Renal pelvis (tissue), 12 donors: ENCODE results near the gene BAZ1A. TPM values are rescaled to one million over a fixed set of nuclear protein-coding genes. Genes with fewer than 3 reads are reported as not detected.

Source experiments
- DNase-seq: peaks from one replicate; pipeline ENCODE4 v3.0.0-alpha.2; 2013
- long read RNA-seq, 16 experiments: transcript quantifications; one replicate each; lab custom pipeline, GENCODE V29; 2026
- polyA plus RNA-seq, 3 donors: library from polyadenylated mRNA; unstranded; fragments of 120-200 nt; gene quantifications; one replicate each; pipeline ENCODE4 v1.2.1, GENCODE V29; 2013; ENCODE audit not compliant: insufficient read length in 3 of 3

The BAZ1A gene, protein sequence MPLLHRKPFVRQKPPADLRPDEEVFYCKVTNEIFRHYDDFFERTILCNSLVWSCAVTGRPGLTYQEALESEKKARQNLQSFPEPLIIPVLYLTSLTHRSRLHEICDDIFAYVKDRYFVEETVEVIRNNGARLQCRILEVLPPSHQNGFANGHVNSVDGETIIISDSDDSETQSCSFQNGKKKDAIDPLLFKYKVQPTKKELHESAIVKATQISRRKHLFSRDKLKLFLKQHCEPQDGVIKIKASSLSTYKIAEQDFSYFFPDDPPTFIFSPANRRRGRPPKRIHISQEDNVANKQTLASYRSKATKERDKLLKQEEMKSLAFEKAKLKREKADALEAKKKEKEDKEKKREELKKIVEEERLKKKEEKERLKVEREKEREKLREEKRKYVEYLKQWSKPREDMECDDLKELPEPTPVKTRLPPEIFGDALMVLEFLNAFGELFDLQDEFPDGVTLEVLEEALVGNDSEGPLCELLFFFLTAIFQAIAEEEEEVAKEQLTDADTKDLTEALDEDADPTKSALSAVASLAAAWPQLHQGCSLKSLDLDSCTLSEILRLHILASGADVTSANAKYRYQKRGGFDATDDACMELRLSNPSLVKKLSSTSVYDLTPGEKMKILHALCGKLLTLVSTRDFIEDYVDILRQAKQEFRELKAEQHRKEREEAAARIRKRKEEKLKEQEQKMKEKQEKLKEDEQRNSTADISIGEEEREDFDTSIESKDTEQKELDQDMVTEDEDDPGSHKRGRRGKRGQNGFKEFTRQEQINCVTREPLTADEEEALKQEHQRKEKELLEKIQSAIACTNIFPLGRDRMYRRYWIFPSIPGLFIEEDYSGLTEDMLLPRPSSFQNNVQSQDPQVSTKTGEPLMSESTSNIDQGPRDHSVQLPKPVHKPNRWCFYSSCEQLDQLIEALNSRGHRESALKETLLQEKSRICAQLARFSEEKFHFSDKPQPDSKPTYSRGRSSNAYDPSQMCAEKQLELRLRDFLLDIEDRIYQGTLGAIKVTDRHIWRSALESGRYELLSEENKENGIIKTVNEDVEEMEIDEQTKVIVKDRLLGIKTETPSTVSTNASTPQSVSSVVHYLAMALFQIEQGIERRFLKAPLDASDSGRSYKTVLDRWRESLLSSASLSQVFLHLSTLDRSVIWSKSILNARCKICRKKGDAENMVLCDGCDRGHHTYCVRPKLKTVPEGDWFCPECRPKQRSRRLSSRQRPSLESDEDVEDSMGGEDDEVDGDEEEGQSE (N-terminal part only)
- polyA plus RNA-seq: 10 to 100 TPM; 23.7 to 34.8 (median 27.6) TPM
- long read RNA-seq, donor 1, partial matches to known transcripts: 0 of 1 reads
- long read RNA-seq, donor 1, other reads (novel, unspliced or antisense): 0 of 1 reads
- long read RNA-seq, donor 2, full-length matches to known transcripts: 1 of 8 reads
- long read RNA-seq, donor 2, partial matches to known transcripts: 7 of 8 reads
- long read RNA-seq, donor 2, other reads (novel, unspliced or antisense): 0 of 8 reads
- long read RNA-seq, donor 3: 0 reads
- long read RNA-seq, donor 4: 0 reads
- long read RNA-seq, donor 5: 0 reads
- long read RNA-seq, donor 6: 0 reads
- long read RNA-seq, donor 7, partial matches to known transcripts: 0 of 1 reads
- long read RNA-seq, donor 7, other reads (novel, unspliced or antisense): 0 of 1 reads
- long read RNA-seq, donor 8: 0 reads
- long read RNA-seq, donor 9: 0 reads
- long read RNA-seq, donor 10, full-length matches to known transcripts: 1 of 1 reads
- long read RNA-seq, donor 10, partial matches to known transcripts: 0 of 1 reads
- long read RNA-seq, donor 10, other reads (novel, unspliced or antisense): 0 of 1 reads
- long read RNA-seq, donor 11: 0 reads
- long read RNA-seq, donor 12, full-length matches to known transcripts: 2 of 7 reads
- long read RNA-seq, donor 12, partial matches to known transcripts: 5 of 7 reads
- long read RNA-seq, donor 12, other reads (novel, unspliced or antisense): 0 of 7 reads
- long read RNA-seq, donor 13, partial matches to known transcripts: 0 of 1 reads
- long read RNA-seq, donor 13, other reads (novel, unspliced or antisense): 0 of 1 reads
- long read RNA-seq, donor 14: 0 reads
- long read RNA-seq, donor 15: 0 reads
- long read RNA-seq, donor 16: 0 reads

DNA sequence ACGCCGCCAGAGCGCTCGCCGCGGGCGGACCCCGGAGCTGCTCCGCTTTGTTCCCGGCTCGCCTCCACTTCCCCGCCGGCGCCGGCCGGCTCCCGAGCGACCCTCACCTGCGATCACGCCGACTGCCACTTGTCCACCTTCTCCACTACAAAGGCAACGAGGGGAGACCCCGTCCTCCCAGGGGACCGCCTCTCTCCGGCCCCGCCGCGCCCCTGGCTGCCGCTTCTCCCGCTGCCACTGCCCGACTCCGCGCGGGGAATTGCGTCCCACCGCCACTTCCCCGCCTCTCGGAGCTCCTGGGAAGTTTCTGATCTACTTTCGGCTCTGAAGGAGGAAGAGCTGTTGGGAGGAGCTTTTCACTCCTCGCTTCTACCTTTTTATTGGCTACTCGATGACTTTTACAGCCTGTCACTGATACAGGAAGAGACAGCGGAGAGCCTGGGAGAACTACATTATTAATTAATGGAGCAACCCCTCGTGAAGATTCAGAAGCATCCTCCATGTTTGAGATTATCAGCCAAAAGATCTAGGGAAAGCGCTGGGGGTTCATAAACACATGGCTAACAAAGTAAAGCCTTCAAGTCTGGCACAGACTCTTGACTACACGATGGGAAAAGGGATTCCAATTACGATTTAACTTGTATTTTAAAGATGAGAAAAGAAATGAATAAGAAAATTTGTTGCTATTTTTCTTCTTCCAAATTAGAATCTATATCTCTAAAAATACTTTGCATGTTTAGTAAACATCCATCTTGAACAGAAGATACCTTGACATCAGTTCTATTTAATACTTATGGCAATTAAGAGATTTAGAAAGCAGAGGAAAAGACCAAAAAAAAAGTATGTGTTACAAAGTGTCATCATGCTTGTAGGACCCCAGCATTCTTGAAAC is at the start of gene BAZ1A:
BAZ1A (minus strand) TSS at position 330 of the 892 bp plus-strand sequence. CDS start 756 bp downstream, outside the sequence.
- peak; percentile 78 for DNase-seq

DNA sequence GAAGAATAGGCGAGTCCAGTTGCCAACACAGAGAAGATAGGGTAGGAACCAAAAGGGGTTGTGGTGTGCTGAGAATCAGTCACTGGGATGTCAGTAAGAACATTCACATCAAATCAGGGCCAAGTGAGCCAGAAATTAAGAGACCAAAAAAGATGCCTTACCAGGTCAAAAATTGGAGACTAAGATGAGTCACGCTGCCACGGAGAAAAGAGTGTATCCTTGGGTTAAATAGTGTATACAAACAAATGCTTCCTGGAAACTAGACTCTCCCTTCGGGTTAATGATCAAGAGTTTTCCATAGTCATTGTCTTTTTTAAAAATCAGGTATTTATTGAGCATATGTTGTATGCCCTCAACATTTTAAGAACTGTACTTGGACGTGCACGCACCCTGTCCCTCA is 45.2 kb upstream of the BAZ1A start:
- no peak for DNase-seq

DNA sequence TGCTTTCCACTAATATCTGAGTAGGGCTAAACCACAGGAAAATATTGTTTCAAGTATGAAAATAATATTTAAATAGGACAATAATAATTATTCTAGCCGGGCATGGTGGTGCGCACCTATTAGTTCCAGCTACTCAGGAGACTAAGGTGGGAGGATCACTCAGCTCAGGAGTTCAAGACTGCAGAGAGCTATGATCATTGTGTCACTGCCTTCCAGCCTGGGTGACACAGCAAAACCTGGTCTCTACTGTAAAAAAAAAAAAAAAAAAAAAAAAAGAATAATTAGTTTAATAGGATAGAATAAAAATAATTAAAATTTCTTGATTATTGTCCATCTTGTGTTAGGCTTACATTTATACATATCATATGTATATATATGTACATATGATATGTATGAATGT is 38.5 kb upstream of the BAZ1A start:
- no peak for DNase-seq

DNA sequence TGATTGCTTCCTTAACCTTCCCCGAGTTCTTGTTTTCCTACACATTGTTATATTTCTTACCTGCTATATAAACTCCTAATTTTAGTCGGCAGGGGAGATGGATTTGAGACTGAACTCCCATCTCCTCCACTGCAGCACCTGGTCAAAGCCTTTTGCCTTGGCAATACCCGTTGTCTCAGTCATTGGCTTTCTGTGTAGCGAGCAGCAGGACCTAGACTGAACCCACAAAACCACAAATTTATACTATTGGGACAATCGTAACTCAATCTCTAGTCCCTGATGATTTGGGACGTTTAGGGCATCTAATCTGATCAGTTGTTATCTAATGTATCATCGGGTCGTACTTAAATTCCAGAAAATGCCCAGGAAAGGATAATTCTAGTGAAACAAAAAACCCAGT is 37.8 kb upstream of the BAZ1A start:
- no peak for DNase-seq

DNA sequence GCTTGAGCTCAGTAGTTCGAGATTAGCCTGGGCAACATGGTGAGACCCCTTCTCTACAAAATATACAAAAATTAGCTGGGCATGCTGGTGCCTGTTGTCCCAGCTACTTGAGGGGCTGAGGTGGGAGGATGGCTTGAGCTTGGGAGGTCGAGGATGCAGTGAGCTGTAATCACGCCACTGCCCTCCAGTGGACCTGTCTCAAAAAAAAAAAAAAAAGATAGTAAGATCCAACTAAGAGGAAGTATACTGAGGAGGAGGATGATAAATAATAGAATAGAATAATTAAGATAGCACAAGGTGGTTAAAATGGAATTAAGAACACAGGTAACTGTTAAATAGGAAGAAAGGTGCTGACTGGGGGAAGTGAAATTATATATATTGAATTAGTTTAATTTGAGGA is 37.0 kb upstream of the BAZ1A start:
- no peak for DNase-seq

DNA sequence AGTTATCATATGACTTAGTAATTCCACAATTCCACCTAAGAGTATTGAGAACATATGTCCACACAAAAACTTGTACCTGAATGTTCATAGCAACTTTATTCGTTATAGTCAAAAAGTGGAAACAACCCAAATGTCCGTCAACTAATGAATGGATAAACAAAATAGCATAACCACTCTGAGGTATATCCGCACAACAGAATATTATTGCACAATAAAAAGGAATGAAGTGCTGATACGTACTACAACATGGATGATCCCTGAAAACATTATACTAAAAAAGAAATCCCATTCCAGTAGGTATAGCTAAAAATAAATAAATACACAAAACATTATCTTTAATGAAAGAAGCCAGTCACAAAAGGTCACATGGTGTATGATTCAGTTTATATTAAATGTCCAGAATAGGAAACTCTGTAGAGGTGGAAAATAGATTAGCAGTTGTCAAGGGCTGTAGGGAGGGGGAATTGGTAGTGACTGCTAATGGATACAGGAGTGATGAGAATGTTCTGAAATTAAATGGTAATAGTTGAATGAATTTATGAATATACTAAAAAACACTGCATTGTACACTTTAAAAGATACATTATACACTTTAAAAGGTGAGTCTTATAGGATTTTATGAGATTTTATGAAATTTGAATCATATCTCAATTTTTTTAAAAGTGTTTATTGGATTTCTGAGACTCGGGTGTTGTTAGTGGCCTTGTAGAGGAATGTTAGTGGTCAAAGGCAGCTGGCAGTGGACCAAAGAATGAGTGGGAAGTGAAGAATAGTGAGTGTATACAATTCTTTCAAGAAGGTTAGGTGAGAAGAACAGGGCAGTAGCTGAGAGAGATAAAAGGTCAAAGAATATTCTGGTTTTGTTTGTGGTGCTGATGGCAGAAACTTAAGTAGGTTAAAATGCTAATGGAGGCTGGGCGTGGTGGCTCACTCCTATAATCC is 36.3 kb upstream of the BAZ1A start:
- DNase-seq: no peak

DNA sequence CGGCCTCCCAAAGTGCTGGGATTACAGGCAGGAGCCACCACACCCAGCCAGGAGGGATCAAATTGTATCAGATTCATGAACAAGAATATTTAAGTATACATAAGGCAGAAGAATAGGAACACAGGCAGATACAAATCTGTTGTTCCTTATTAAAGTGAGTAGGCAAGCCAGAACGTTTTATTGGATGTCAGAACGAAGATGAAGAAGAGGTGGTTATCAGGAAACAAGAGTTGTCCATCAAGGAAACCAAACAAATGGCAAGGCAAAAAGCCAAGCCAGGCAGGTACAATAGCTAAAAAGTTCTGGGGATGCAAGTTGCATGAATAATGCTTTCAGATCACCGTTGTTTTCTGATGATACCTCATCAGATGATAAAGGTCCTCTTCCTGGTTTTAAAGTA is 31.1 kb upstream of the BAZ1A start:
- DNase-seq: no peak

DNA sequence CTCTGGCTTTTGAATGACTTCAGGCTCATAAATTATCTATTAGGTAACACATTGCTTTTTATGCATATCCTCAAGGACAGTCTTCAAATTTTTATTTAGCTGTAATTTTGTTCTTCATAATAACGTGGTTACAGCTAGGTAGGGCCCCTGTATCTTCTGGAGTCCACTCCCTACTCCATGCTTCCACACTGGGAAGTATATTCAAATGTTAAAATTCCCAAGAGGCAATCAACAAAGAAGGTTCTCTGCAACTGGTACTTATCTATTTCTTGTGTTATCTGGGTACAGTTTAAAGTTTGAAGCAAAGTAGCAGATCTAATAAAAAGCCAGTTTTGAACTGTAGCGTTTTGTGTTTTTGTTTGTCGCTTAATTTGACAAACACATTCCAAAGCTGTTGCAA is 20.1 kb upstream of the BAZ1A start:
- DNase-seq: no peak

DNA sequence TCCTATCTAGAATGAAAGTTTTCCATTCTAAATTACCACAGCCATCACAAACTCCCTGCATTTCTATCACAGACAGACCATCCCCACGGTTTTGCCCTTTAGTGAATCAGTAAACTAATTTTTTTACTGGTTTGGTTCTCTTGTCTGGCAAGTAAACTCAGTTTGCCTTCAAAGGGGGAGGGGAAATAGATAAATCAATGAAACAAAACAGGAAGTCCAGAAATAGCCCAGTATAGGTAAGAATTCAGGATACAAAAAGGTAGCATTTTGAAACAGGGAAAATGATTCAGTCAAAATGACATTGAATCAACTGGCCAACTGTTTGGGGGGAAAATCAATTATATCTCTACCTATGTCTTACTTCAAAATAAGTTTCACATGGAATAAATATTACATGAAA is 15.8 kb upstream of the BAZ1A start:
- no peak for DNase-seq

DNA sequence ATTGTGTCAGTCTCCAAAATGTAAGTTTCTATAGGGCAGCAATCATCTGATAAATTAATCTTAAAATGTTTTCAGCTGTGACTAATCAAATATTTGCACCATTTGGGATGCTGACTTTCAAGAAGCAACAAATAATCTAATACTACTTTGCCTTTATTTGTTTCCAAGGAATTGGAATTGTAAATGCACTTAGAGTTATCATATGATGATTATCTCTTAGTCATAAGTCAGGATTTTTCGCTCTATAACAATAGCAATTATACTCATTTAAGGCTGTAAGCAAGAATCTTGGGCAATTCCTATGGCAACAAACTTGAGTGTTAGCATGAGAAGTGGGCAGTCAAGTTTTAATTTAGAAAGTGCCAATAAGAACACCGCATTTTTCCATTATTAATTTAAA is 13.0 kb upstream of the BAZ1A start:
- DNase-seq: no peak

DNA sequence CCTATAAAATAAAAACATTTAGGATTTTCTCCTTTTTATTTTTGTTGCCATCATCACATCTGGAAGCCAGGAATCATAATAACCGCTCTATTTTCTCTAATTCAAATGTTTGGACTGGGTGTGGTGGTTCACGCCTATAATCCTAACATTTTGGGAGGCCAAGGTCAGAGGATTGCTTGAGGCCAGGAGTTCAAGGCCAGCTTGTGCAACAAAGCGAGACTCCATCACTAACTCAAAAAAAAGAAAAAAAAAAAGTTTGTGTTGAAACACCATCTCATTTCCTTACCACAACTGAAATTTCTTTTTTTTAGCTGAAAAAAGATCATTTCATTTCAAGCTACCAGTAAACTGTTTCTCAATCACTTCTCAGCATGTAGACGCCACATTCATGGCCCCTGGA is 8.8 kb upstream of the BAZ1A start:
- DNase-seq: no peak

DNA sequence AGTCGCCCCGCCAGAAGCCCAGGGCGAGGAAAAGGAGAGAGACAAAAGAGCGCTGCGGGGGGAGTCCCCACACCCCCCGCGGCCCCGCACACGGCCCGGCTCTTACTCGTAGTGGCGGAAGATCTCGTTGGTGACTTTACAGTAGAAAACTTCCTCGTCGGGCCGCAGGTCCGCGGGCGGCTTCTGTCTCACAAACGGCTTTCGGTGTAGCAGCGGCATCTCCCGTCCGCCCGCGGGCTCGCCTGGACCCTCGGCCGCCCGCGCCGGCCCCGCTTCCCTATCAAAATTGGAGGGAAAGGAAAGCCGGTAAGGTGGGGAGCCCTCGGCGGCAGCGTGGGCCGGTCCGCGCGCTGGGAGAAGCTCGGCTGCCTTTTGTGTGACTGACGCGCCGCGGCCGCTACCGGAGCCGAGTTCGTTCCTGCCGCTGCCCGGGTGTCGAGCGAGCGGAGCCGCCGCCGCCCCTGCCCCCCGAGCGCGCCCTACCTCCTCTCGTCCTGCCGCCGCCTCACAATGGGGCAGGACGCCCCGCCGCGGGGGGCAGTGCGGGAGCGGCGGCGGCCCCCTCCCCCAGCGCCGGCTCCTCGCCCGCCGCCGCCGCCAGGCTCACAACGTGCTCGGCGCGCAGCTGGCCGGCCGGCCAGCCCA is 652 bp downstream of the BAZ1A start:
- peak; percentile 59 for DNase-seq

DNA sequence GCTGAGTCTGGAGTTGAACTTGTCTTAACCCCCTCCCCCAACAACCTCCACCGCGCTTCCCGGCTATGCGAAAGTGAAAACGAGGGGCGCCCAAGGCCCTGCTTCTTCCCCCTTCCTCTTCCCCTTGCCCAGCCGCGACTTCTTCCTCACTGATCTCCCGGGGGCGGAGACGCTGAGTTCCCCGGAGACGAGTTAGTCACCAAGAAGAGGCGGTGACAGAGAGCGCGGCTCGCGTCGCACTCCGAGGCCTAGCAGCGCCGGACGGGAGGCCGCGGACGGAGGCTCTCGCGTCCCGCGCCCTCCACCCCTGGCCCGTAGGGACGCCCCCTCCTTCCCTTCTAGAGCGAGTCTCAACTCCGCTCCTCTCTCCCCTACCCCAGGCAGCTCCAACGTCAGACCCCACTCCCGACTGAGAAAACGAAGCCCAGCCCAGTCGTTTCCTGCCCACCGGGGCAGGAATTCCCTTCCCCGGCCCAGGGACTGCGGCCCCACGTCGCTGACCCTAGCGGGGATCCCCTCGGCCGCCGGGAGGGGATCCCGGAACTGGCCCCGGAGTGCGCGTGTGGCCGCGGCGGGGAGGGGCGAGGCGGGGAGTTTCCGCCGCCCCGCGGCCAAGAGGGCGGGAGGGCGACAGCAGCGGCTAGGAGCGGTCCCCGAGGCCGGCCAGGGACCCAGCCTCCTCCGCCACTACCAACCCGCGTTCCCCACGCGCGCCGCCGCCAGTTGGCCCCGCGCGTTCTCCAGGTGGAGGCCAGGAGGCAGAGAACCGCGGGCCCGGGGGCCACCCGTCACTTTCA is 1.4 kb downstream of the BAZ1A start:
- DNase-seq: peak; percentile 84

DNA sequence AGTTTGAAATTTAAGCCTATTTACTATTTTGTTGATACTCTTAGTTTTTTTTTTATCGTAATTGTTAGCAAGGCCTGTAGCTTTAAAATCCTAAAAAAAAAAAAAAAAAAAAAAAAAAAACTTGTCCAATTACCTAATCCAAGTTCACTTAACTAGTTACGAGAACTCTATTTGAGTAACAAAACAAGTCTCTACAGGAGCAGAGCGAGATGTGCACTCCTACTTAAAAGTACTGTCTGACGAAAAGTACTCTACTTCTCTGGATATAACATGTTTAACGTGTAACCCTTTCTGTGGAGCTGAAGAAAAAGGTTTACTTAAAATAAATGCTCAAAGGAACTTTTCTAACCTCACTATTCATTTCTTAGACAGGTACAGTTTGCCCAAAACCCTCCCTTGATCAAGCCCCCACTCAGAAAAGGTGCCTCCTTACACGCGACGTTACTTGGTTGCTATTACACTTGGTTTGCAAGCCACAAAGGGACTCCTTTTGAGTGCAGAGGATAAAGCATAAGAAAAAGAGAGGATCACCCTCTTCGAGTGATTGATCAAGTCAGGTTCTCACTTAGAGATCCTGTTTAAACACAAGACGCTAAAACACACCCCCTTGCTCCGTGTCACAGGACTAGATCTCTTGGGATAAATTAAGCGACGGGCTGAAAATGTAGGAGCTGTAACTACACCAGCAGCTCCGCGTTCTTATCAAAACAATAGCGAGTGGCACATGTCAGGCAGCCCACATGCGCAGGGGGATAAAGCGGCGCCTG is 2.2 kb downstream of the BAZ1A start:
- peak; percentile 34 for DNase-seq

DNA sequence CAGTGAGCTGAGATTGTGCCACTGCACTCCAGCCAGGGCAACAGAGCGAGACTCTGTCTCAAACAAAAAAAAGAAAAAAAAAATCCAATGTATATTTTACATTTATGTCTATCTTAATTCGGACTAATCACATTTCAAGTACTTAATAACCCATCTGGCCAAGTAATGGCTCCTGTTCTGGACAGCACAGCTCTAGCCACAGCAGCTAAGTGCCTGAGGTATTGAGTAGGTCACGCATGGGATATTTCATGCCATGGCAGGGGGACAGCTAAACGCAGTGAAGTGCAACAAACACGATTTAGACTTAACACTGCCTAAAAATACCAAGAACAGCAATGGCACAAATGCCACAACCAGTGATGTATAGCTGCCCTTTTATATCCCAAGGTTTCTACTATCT is 8.0 kb downstream of the BAZ1A start:
- DNase-seq: no peak
